Type B pancreatic cell (in vitro differentiated cells): ENCODE results near the gene TENM4. TPM values are rescaled to one million over a fixed set of nuclear protein-coding genes. Genes with fewer than 3 reads are reported as not detected.

Experiments
- DNase-seq: peaks from one replicate; pipeline ENCODE4 v3.0.0; 2021; ENCODE audit warnings: mixed read lengths; ENCODE audit not compliant: unreplicated experiment; ENCODE audit errors: extremely low spot score
- H3K27ac Mint-ChIP-seq: 2 replicates; pipeline ENCODE4 v1.8.0; 2021; ENCODE audit warnings: mild to moderate bottlenecking, mixed read lengths
- H3K27me3 Mint-ChIP-seq: 2 replicates; pipeline ENCODE4 v1.8.0; 2021; ENCODE audit warnings: mixed read lengths
- H3K36me3 Mint-ChIP-seq: 2 replicates; pipeline ENCODE4 v1.8.0; 2021; ENCODE audit warnings: mixed read lengths
- H3K4me1 Mint-ChIP-seq: one replicate; pipeline ENCODE4 v1.8.0; 2021; ENCODE audit warnings: mixed read lengths; ENCODE audit not compliant: unreplicated experiment
- H3K4me3 Mint-ChIP-seq: 2 replicates; pipeline ENCODE4 v1.8.0; 2021; ENCODE audit warnings: mild to moderate bottlenecking, mixed read lengths
- H3K9me3 Mint-ChIP-seq: 2 replicates; pipeline ENCODE4 v1.8.0; 2021; ENCODE audit warnings: mixed read lengths
- CTCF ChIP-seq: fragments of 200-600 bp; sonication (generic); conservative IDR thresholded peaks from 2 replicates; pipeline ENCODE4 v1.5.0; 2021; ENCODE audit warnings: antibody characterized with exemption, mild to moderate bottlenecking
- total RNA-seq: library from RNA; stranded (reverse); gene quantifications from 2 replicates; pipeline ENCODE4 v1.2.1, GENCODE V29; 2021; ENCODE audit warnings: low replicate concordance

TENM4 gene
- total RNA-seq, 1 donor from 2014 or later = 156 TPM

DNA sequence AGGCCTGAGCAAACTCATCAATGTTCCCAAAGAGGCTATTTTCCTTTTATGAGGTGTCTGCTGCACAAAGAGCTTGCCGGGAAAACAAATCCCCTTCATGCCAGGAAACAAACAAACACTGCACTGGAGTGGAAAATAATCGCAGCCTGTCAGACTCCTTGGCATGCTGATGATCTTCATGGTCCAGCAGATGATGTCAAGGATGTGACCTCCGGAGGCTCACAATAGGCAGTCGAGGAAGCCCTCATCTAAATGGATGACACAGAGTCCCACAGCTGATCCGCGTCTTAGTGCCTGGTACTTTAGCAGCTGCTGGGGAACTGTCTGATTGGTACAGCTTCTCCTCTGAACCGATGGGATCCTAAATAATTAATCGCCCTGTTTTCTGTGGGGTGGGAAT, 187.6 kb downstream of the TENM4 start:
- Mint-ChIP-seq H3K27ac (no peak overlapping the region), H3K4me1 (peaks cover 9% of the 10 kb centered on the region), H3K36me3 (peaks cover 6% of the 10 kb centered on the region), H3K4me3 (no peak overlapping the region), H3K9me3 (no peaks in the 10 kb centered on the region), H3K27me3 (no peaks in the 10 kb centered on the region)
- TF ChIP-seq CTCF = no peak
- no peak for DNase-seq

DNA sequence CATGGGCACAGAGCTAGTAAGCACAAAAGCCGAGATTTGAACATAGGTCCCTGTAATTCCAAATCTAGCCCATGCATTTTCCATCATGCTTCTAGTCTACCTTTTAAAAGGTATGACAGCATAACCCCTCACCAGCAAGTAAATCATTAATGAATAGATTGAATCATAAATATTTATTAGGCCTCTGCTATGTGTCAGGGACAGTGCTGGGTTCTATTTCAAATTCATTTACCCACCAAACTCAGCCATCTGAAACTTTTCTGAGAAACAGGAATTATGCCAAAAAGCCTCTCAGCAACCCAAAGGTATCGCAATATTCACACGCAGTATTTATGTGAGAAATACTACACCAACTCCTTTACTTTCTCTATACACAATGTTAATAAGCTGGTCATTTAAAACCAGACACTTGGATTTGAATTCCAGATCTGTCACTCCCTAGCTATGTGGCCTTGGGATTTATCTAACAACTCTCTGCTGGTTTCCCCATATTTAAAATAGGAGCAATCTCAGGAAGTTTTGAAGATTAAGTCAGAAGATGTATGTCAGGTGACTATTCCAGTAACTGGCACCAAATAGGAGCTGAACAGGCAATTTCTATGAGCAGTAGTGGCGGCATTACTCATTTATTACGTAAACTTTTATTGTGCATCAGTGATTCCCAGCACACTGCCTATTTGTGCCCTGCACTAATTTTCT, 191.4 kb downstream of the TENM4 start:
- Mint-ChIP-seq H3K27ac (no peak overlapping the region), H3K4me1 (peaks cover 18% of the 10 kb centered on the region), H3K27me3 (no peaks in the 10 kb centered on the region), H3K4me3 (no peak overlapping the region), H3K36me3 (peaks cover 3% of the 10 kb centered on the region), H3K9me3 (no peaks in the 10 kb centered on the region)
- no peak for TF ChIP-seq CTCF
- DNase-seq = no peak

DNA sequence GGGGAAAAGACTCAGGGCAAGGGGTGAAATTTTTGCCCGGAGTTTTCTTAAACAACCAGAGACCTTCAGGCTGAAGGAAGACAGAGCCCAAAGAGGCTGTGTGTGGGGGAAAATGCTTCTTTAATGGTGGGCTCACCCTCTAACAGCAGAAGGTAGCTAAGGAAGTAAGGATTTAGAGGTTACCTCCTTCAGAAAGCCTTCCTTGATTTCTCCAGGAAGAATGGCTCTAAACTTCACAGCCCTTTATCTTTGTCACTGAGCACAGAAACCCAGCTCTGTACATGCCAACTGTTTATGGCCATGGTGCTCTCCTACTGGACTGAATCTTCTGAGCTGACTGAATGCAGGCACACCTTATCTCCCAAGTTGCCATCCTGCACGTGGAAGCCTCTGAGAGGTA, 196.0 kb downstream of the TENM4 start:
- no peaks in the 10 kb centered on the region for H3K36me3 Mint-ChIP-seq
- TF ChIP-seq CTCF = no peak

GRCh38 chr11:79244241-79244772, 196.5 kb downstream of the TENM4 start:
- TF ChIP-seq CTCF = no peak
- Mint-ChIP-seq H3K27ac (no peak overlapping the region), H3K27me3 (no peaks in the 10 kb centered on the region), H3K4me3 (no peak overlapping the region), H3K36me3 (no peaks in the 10 kb centered on the region), H3K9me3 (no peaks in the 10 kb centered on the region), H3K4me1 (peaks cover 43% of the 10 kb centered on the region)
- no peak for DNase-seq

More for the DNA sequence above, 196.0 kb downstream of the TENM4 start:
- Mint-ChIP-seq H3K27ac (no peak overlapping the region), H3K27me3 (no peaks in the 10 kb centered on the region), H3K9me3 (no peaks in the 10 kb centered on the region), H3K4me1 (peaks cover 48% of the 10 kb centered on the region), H3K4me3 (no peak overlapping the region)
- DNase-seq = no peak

DNA sequence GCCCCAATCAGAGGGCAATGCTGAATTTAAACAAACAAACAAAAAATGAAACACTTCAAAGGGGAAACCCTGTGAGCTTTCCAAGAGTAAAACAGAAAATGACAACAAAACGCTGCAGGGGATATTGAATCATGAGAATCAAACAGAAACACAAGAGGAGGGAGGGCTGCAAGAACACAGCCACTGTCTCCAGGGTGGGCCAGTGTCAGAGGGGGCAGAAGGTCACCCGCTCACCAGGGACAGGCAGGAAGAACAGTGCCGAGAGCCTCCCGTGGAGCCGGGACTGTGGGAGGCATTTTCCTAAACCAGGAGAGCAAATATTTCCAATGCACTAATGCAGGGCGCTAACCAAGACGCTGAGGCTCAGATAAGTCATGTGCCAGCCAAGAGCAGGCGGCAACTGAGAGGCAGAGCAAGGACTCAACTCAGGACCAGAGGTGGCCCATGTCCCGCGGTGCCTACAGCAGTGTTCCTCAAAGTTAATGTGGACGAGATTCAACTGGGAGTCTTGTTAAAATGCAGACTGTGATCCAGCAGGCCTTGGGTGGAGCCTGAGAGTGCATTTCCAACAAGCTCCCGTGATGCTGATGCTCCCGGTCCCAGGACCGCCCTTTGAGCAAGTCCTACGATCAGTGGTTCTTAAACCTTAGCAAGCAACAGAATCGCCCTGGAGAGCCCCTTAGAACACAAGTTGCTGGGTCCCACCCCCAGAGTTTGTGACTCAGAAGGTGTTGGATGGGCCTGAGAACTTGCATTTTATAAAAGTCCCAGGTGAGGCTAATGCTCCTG, 197.2 kb downstream of the TENM4 start:
- Mint-ChIP-seq H3K27ac (peak overlapping the region; percentile 10), H3K4me3 (peak overlapping the region; percentile 21), H3K9me3 (no peaks in the 10 kb centered on the region), H3K4me1 (peaks cover 47% of the 10 kb centered on the region), H3K27me3 (no peaks in the 10 kb centered on the region), H3K36me3 (no peaks in the 10 kb centered on the region)
- TF ChIP-seq CTCF = no peak
- no peak for DNase-seq
